ENCODE data around the gene SLC22A31. TPM values are rescaled to one million over a fixed set of nuclear protein-coding genes. Genes with fewer than 3 reads are reported as not detected.

SLC22A31 gene
- total RNA-seq, 2 experiments from 2014 or later = 0.39 to 0.45 TPM

- Mint-ChIP-seq H3K27me3 (no peaks in the 10 kb centered on the region), H3K27ac (no peak overlapping the region), H3K9me3 (peaks cover 12% of the 10 kb centered on the region), H3K36me3 (peaks cover 11% of the 10 kb centered on the region), H3K4me3 (no peak overlapping the region), H3K4me1 (ENCODE audit: low read depth) (no peaks in the 10 kb centered on the region)
- no peak for DNase-seq
- ChIA-PET CTCF (interaction anchor here (1.6 kb wide), 1 partner anchor 12 kb away, joined by 9 read pairs; no protein-coding TSS in a partner anchor), POLR2A (no interaction called here)
- intact Hi-C loops (cut with micrococcal nuclease) = no loop called here
Measured at GRCh38 chr16:89155184-89155679, 45.1 kb downstream of the SLC22A31 start.

DNA sequence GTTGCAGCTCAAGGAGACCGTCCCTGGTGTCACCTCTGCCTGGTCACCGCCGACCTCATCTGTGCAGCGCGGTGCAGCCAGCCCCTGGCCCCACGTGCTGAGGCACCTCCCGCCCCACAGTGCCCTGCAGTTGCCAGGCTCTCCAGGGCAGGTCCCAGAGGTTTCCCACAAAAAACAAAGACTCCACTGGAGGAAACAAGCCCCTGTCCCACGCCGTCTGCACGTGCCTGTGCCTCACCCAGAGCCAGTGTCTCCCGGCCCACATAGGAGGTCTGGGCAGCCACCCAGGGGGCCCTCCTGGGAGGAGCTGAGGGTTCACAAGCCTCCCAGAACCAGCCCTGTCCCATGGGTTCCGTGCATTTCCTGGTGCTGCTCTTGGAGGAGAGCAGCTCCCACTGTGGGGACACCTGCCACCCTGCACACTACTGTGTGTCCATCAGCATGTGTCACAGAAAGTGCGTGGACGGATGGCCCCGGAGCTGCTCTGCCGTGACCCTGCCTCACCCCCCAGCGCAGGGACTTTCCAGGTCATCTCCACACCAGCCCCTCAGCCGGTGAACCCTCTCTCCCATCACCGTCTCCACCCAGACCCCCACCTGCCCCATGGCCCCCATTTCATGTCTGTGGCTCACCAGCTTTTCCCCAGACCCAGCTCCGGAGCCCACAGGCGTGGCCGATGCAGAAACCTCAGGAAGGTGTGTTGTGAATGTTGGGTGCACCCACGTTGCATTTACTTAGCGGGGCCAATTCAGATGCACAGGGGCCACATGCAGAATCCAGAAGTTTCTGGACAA is 45.8 kb downstream of the SLC22A31 start:
- H3K4me3 Mint-ChIP-seq = no peak overlapping the region
- intact Hi-C loops (cut with micrococcal nuclease) = no loop called here
- H3K27me3 Mint-ChIP-seq = no peaks in the 10 kb centered on the region
- no peak for DNase-seq
- peaks cover 12% of the 10 kb centered on the region for H3K9me3 Mint-ChIP-seq
- POLR2A ChIA-PET = no interaction called here
- H3K36me3 Mint-ChIP-seq = peaks cover 13% of the 10 kb centered on the region
- no peak overlapping the region for H3K27ac Mint-ChIP-seq
- CTCF ChIA-PET = interaction anchor here (1.6 kb wide), 1 partner anchor 13 kb away, joined by 9 read pairs; no protein-coding TSS in a partner anchor
- H3K4me1 Mint-ChIP-seq (ENCODE audit: low read depth) = no peaks in the 10 kb centered on the region

GRCh38 chr16:89153848-89154271 is 46.5 kb downstream of the SLC22A31 start:
- H3K27me3 Mint-ChIP-seq = no peaks in the 10 kb centered on the region
- peaks cover 19% of the 10 kb centered on the region for H3K9me3 Mint-ChIP-seq
- no peak for DNase-seq
- CTCF ChIA-PET = no interaction called here
- POLR2A ChIA-PET = no interaction called here
- no peak overlapping the region for H3K27ac Mint-ChIP-seq
- intact Hi-C loops (cut with micrococcal nuclease) = no loop called here
- no peak overlapping the region for H3K4me3 Mint-ChIP-seq
- no peaks in the 10 kb centered on the region for H3K4me1 Mint-ChIP-seq (ENCODE audit: low read depth)
- H3K36me3 Mint-ChIP-seq = peaks cover 20% of the 10 kb centered on the region

- H3K27ac Mint-ChIP-seq = no peak overlapping the region
- peaks cover 15% of the 10 kb centered on the region for H3K9me3 Mint-ChIP-seq
- H3K36me3 Mint-ChIP-seq = peaks cover 24% of the 10 kb centered on the region
- no peak for DNase-seq
- H3K27me3 Mint-ChIP-seq = no peaks in the 10 kb centered on the region
- intact Hi-C loops (cut with micrococcal nuclease) = no loop called here
- POLR2A ChIA-PET = no interaction called here
- no peak overlapping the region for H3K4me3 Mint-ChIP-seq
- CTCF ChIA-PET = no interaction called here
- H3K4me1 Mint-ChIP-seq (ENCODE audit: low read depth) = no peaks in the 10 kb centered on the region
Measured at GRCh38 chr16:89152831-89153700, 47.3 kb downstream of the SLC22A31 start.

DNA sequence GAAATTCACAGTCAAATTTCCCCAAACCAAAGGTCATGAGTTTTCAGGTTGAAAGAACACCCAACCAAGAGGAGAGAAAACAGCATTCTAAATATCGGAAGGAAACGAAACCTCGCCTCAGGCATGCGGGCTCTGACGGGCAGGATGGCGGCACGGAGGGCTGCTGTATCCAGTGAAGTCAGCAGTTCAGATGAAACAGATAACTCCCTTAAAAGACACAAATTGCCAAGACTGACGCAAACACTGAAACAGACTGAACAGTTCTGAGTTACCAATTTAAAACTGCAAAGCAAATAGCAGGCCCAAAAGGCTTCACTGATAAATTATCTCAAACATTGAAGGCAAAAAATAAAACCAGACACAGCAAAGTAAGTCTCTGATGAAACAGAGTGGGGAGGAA is 49.4 kb downstream of the SLC22A31 start:
- ChIA-PET POLR2A (no interaction called here), CTCF (no interaction called here)
- H3K4me3 Mint-ChIP-seq = no peak overlapping the region
- no peak overlapping the region for H3K27ac Mint-ChIP-seq
- no peaks in the 10 kb centered on the region for H3K4me1 Mint-ChIP-seq (ENCODE audit: low read depth)
- H3K27me3 Mint-ChIP-seq = no peaks in the 10 kb centered on the region
- DNase-seq = no peak
- intact Hi-C loops (cut with micrococcal nuclease) = no loop called here
- peaks cover 8% of the 10 kb centered on the region for H3K9me3 Mint-ChIP-seq
- H3K36me3 Mint-ChIP-seq = peaks cover 33% of the 10 kb centered on the region

DNA sequence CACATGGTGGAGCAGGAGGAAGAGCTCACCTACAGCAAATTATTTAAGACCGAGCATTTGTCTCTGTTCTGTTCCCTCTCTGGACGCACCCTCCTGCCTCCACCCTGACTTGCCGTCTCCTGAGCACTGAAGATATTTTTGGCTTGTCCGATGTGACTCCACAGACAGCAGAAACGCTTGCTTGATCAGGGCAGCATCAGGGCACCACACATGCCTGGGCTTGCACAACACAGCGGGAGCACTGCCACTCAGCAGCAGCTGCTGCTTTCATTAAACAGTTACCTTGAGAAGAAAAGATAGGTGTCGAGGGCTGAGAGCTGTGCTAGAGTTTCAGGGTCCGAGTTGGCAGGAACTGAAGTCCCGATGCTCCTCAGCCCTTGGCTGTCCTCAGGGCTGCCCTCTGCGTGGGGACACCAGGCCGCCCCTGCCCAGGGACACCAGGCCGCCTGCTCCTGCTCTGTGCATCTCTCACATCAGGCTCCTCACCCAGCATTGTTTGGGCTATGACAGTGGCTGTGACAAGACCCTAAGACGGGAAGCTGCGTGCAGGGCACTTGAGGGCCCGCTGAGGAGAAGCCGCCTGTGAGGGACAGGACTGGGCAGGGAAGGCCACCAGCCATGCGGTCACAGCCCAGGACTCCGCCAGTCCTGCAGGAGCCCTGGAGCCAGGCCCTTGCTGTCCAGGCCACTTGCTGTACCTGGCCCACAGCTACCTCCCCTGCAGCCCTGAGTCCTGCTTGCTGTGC is 50.1 kb downstream of the SLC22A31 start:
- no peak overlapping the region for H3K4me3 Mint-ChIP-seq
- peaks cover 8% of the 10 kb centered on the region for H3K9me3 Mint-ChIP-seq
- peaks cover 33% of the 10 kb centered on the region for H3K36me3 Mint-ChIP-seq
- CTCF ChIA-PET = no interaction called here
- POLR2A ChIA-PET = no interaction called here
- no peaks in the 10 kb centered on the region for H3K4me1 Mint-ChIP-seq (ENCODE audit: low read depth)
- no peaks in the 10 kb centered on the region for H3K27me3 Mint-ChIP-seq
- DNase-seq = no peak
- H3K27ac Mint-ChIP-seq = no peak overlapping the region
- intact Hi-C loops (cut with micrococcal nuclease) = no loop called here

DNA sequence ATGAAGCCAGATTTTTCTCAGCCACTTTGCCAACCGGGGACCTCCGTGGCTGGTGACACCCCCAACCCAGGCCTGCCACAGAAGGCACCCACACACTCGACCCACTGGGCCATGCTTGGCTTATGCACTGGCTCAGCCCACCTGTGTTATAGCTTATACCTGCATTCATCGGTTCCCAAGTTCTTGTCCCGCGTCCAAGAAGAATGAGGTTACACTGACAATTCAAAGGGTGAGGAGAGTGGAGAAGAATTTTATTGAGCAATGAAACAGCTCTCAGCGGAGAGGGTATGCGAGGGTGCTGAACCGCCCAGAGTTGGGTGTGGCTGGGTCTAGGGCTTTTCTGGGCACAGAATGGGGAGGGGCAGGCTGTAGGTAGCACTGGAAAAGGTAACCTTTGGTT is 51.0 kb downstream of the SLC22A31 start:
- intact Hi-C loops (cut with micrococcal nuclease) = no loop called here
- H3K27me3 Mint-ChIP-seq = no peaks in the 10 kb centered on the region
- DNase-seq = no peak
- H3K27ac Mint-ChIP-seq = no peak overlapping the region
- H3K36me3 Mint-ChIP-seq = peaks cover 33% of the 10 kb centered on the region
- POLR2A ChIA-PET = no interaction called here
- no peak overlapping the region for H3K4me3 Mint-ChIP-seq
- peaks cover 8% of the 10 kb centered on the region for H3K9me3 Mint-ChIP-seq
- no peaks in the 10 kb centered on the region for H3K4me1 Mint-ChIP-seq (ENCODE audit: low read depth)
- CTCF ChIA-PET = no interaction called here

DNA sequence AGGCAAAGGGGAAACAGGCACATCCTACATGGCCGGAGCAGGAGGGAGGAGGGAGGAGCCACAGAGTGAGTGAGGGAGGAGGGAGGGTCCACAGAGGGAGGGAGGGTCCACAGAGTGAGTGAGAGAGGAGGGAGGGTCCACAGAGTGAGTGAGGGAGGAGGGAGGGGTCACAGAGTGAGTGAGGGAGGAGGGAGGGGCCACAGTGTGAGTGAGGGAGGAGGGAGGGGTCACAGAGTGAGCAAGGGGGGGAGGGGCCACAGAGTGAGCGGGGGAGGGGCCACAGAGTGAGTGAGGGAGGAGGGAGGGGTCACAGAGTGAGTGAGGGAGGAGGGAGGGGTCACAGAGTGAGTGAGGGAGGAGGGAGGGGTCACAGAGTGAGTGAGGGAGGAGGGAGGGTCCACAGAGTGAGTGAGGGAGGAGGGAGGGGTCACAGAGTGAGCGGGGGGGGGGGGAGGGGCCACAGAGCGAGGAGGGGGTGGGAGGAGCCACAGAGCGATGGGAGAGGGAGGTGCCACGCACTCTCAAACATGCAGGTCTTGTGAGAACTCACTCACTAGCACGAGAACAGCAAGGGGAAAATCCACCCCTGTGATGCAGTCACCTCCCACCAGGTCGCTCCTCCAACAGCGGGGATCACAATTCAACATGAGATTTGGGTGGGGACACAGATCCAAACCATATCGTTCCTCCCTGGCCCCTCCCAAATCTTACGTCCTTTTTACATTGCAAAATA is 53.1 kb downstream of the SLC22A31 start:
- no peak overlapping the region for H3K4me3 Mint-ChIP-seq
- no peaks in the 10 kb centered on the region for H3K4me1 Mint-ChIP-seq (ENCODE audit: low read depth)
- H3K27ac Mint-ChIP-seq = no peak overlapping the region
- ChIA-PET POLR2A (no interaction called here), CTCF (no interaction called here)
- intact Hi-C loops (cut with micrococcal nuclease) = no loop called here
- H3K27me3 Mint-ChIP-seq = no peaks in the 10 kb centered on the region
- peaks cover 8% of the 10 kb centered on the region for H3K9me3 Mint-ChIP-seq
- peaks cover 33% of the 10 kb centered on the region for H3K36me3 Mint-ChIP-seq
- DNase-seq = no peak

DNA sequence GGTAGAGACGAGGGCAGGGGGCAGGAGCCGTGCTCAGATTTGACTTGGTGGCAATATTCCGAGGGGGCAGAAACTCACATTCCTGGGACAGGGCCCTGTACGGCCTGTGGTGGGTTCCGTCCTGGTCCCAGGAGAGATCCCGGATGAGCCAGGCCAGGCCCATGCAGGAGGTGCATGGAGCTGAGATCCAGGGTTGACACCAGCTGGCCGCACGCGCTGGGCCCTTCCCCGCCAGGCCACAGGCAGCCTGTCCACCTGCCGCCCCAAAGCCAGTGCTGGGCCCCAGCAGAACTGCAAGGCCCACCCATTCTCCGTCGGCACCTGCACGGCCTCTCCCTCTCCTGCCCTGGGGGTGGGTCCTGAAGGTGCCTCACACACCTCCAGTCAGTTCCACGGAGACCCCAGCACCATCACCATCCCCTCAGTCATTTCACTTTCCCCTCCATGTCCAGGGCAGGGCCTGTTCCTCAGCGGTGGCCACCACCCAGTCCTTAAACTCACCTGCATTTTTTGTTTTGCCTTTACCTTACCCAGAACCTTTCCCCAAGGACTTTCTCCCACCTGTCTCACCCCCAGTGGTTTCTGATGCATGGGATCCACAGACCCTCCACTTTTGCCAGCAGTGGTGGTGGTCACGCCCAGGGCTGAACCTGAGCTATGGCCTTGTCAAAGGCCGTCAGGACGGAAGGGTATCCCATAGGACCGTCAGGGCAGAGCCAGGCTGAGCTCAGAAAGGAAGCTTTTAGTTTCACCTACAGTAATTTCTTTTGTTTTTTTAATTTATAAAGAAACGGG is 53.9 kb downstream of the SLC22A31 start:
- intact Hi-C loops (cut with micrococcal nuclease) = no loop called here
- Mint-ChIP-seq H3K36me3 (peaks cover 31% of the 10 kb centered on the region), H3K27me3 (no peaks in the 10 kb centered on the region), H3K4me1 (ENCODE audit: low read depth) (no peaks in the 10 kb centered on the region), H3K4me3 (no peak overlapping the region), H3K27ac (no peak overlapping the region), H3K9me3 (peaks cover 8% of the 10 kb centered on the region)
- no peak for DNase-seq
- ChIA-PET CTCF (no interaction called here), POLR2A (no interaction called here)
